ENCODE measurements around the gene FAM241A. TPM values are rescaled to one million over a fixed set of nuclear protein-coding genes. Genes with fewer than 3 reads are reported as not detected.

Gene FAM241A
- total RNA-seq, 1 donor from 2014 or later: not detected

DNA sequence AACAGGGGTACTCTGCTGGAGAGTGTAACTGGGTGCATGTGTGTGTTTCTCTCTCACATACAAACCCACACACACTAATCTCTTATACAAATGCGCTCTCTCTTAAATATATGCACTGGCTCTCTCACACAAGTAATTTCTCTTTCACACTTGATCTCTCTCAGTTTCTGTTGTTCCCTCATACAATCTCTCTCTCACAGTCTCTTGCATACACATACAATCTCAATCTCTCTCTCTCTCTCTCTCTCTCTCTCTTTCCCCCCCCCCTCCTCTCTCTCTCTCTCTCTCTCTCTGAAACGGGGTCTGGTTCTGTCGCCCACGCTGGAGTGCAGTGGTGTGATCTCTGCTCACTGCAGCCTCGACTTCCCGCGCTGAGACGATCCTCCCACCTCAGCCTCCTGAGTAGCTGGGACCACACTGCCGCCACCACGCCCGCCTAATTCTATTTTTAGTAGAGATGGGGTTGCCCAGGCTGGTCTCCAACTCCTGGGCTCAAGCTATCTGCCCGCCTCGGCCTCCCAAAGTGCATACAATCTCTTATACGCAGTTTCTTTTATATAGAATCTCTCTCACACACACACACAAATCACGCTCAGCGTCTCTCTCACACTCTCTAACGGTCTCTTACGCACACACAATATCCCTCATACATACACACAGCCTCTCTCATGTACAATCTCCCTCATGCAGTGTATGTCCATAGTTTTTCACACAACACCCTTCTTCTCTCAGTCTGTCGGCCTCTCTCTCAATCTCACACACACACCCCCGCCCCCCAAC is 518 bp upstream of the FAM241A start:
- peak overlapping the region; percentile 66 for H3K4me3 ChIP-seq
- no peaks in the 10 kb centered on the region for H4K20me1 ChIP-seq (ENCODE audit: low read depth)
- peaks cover 14% of the 10 kb centered on the region for H3F3A ChIP-seq (ENCODE audit: low read depth)
- no peaks in the 10 kb centered on the region for H3K36me3 ChIP-seq
- no peaks in the 10 kb centered on the region for H3K36me3 Mint-ChIP-seq
- H3K4me2 ChIP-seq: peak overlapping the region; percentile 96
- no peaks in the 10 kb centered on the region for H3K4me1 ChIP-seq
- DNase-seq (ENCODE audit: low spot score): no peak
- H3K27me3 Mint-ChIP-seq (ENCODE audit: insufficient read depth, low read depth): peaks cover 12% of the 10 kb centered on the region
- H3K27ac Mint-ChIP-seq: no peak overlapping the region
- no peak overlapping the region for H3K9ac ChIP-seq
- peaks cover 42% of the 10 kb centered on the region for H3K27me3 ChIP-seq
- H3K27ac ChIP-seq: no peak overlapping the region
- no peaks in the 10 kb centered on the region for H3K9me3 ChIP-seq (ENCODE audit: low read depth)
- H3K4me3 Mint-ChIP-seq: peak overlapping the region; percentile 84
- H2AFZ ChIP-seq (replicated peaks): no peak overlapping the region
- H3K4me1 Mint-ChIP-seq: peaks cover 14% of the 10 kb centered on the region
- TF ChIP-seq, protein P1, sequence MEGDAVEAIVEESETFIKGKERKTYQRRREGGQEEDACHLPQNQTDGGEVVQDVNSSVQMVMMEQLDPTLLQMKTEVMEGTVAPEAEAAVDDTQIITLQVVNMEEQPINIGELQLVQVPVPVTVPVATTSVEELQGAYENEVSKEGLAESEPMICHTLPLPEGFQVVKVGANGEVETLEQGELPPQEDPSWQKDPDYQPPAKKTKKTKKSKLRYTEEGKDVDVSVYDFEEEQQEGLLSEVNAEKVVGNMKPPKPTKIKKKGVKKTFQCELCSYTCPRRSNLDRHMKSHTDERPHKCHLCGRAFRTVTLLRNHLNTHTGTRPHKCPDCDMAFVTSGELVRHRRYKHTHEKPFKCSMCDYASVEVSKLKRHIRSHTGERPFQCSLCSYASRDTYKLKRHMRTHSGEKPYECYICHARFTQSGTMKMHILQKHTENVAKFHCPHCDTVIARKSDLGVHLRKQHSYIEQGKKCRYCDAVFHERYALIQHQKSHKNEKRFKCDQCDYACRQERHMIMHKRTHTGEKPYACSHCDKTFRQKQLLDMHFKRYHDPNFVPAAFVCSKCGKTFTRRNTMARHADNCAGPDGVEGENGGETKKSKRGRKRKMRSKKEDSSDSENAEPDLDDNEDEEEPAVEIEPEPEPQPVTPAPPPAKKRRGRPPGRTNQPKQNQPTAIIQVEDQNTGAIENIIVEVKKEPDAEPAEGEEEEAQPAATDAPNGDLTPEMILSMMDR (IDR thresholded peaks at IDR 0.05): no peak
- TF ChIP-seq EZH2phosphoT487 (IDR thresholded peaks at IDR 0.05) (no peak), EZH2 (IDR thresholded peaks at IDR 0.05) (no peak)
- H3K9me3 Mint-ChIP-seq: no peaks in the 10 kb centered on the region
- H3K79me2 ChIP-seq (ENCODE audit: low read depth): no peaks in the 10 kb centered on the region

DNA sequence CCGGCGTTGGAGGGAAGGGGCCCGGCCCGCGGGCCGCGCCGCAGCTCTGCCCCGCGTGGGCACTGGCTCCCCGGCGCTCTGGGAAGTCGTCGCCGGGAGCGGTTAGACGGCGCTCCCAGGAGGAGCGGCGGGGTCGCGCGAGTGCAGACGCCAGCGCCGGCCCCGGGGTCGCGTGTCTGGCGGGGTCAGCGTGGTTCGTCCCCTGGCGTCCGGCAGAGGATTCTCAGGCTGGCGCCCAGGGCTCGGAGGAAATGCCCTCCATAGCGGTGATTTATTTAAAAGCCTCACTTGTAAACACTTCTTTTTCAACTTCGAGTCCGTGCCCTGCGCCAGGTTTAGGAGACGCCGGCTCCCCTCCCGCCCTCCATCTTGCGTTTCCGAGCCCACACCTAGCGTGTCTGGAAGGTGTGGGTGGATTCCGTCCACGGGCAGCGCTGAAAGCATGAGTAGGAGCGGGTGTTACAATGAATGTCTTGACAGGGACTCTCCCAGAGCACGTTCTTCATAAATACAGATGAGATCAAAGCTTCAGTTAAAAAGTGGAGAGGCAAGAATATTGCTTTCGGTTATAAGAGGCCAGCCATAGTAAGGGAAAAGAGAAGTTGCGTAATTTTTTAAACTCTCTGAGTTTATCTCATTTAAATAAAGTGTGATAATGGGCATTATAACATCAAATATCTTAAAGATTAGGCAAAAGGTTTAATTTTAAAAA is 692 bp downstream of the FAM241A start:
- Histone ChIP-seq H3K79me2 (ENCODE audit: low read depth) (no peaks in the 10 kb centered on the region), H3K9ac (no peak overlapping the region), H3K27me3 (peaks cover 46% of the 10 kb centered on the region), H3K4me3 (peak overlapping the region; percentile 66), H3K9me3 (ENCODE audit: low read depth) (no peaks in the 10 kb centered on the region), H3K4me2 (peak overlapping the region; percentile 96), H2AFZ (replicated peaks) (peak overlapping the region; percentile 97), H3F3A (ENCODE audit: low read depth) (peaks cover 14% of the 10 kb centered on the region), H3K36me3 (no peaks in the 10 kb centered on the region), H4K20me1 (ENCODE audit: low read depth) (no peaks in the 10 kb centered on the region), H3K4me1 (no peaks in the 10 kb centered on the region), H3K27ac (no peak overlapping the region)
- Mint-ChIP-seq H3K36me3 (no peaks in the 10 kb centered on the region), H3K27me3 (ENCODE audit: insufficient read depth, low read depth) (peaks cover 12% of the 10 kb centered on the region), H3K27ac (no peak overlapping the region), H3K4me3 (peak overlapping the region; percentile 93), H3K4me1 (peaks cover 14% of the 10 kb centered on the region), H3K9me3 (no peaks in the 10 kb centered on the region)
- TF ChIP-seq, protein P1 (IDR thresholded peaks at IDR 0.05): peak; percentile 36
- no peak for TF ChIP-seq EZH2phosphoT487 (IDR thresholded peaks at IDR 0.05)
- peak; percentile 67 for TF ChIP-seq EZH2 (IDR thresholded peaks at IDR 0.05)
- DNase-seq (ENCODE audit: low spot score): peak; percentile 77

DNA sequence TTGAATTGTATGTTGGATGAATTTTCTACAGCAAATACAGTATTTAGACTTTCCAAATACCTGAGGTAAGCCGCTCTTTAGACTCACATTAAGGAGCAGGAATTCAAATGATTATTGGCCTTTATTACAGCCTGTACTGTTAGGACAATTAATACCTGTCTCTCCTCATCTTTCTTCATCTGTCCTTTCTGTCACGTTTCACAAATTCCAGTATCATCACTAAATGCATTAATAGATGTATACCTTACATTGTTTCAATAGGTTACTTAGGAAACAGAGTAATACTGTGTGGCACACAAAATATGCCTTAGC is 1.2 kb downstream of the FAM241A start:
- Histone ChIP-seq H3K4me3 (peak overlapping the region; percentile 66), H3K27me3 (peaks cover 46% of the 10 kb centered on the region), H3K36me3 (no peaks in the 10 kb centered on the region), H3K27ac (no peak overlapping the region), H3K9ac (no peak overlapping the region), H3K79me2 (ENCODE audit: low read depth) (no peaks in the 10 kb centered on the region), H4K20me1 (ENCODE audit: low read depth) (no peaks in the 10 kb centered on the region), H3K9me3 (ENCODE audit: low read depth) (no peaks in the 10 kb centered on the region), H2AFZ (replicated peaks) (no peak overlapping the region), H3K4me1 (no peaks in the 10 kb centered on the region), H3K4me2 (peak overlapping the region; percentile 96), H3F3A (ENCODE audit: low read depth) (peaks cover 14% of the 10 kb centered on the region)
- no peak for DNase-seq (ENCODE audit: low spot score)
- Mint-ChIP-seq H3K4me1 (peaks cover 14% of the 10 kb centered on the region), H3K9me3 (no peaks in the 10 kb centered on the region), H3K27ac (no peak overlapping the region), H3K36me3 (no peaks in the 10 kb centered on the region), H3K27me3 (ENCODE audit: insufficient read depth, low read depth) (peaks cover 12% of the 10 kb centered on the region), H3K4me3 (peak overlapping the region; percentile 93)
- TF ChIP-seq EZH2 (IDR thresholded peaks at IDR 0.05): no peak

DNA sequence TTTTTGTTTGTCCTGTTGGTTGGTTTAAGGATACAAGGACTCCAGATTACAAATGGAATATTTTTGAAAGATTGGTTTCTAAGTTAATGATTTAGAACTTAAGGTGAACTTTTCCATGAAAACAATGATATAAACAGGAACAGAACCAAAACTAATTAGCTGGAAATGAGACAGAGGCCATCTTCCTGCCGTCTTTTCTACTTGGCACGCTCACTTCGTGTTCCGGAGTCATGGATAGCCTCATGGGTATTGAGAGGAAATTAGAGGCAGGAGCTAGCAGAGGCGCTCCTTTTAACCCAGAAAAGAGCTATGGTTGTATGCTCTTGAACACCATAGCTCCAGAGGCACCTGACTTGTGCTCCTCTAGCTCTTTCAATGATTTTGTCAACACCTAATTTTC is 2.4 kb downstream of the FAM241A start:
- Mint-ChIP-seq H3K4me1 (peaks cover 10% of the 10 kb centered on the region), H3K9me3 (no peaks in the 10 kb centered on the region), H3K36me3 (no peaks in the 10 kb centered on the region), H3K27ac (no peak overlapping the region), H3K27me3 (ENCODE audit: insufficient read depth, low read depth) (peaks cover 14% of the 10 kb centered on the region), H3K4me3 (no peak overlapping the region)
- H3K4me2 ChIP-seq: no peak overlapping the region
- no peak overlapping the region for H3K4me3 ChIP-seq
- H3K4me1 ChIP-seq: no peaks in the 10 kb centered on the region
- TF ChIP-seq EZH2phosphoT487 (IDR thresholded peaks at IDR 0.05) (no peak), EZH2 (IDR thresholded peaks at IDR 0.05) (no peak)
- TF ChIP-seq, protein P1 (IDR thresholded peaks at IDR 0.05): no peak
- no peak overlapping the region for H3K27ac ChIP-seq
- DNase-seq (ENCODE audit: low spot score): no peak
- no peak overlapping the region for H3K9ac ChIP-seq
- H3K36me3 ChIP-seq: no peaks in the 10 kb centered on the region
- H3K9me3 ChIP-seq (ENCODE audit: low read depth): no peaks in the 10 kb centered on the region
- H2AFZ ChIP-seq (replicated peaks): no peak overlapping the region
- peaks cover 46% of the 10 kb centered on the region for H3K27me3 ChIP-seq
- no peaks in the 10 kb centered on the region for H4K20me1 ChIP-seq (ENCODE audit: low read depth)
- peaks cover 14% of the 10 kb centered on the region for H3F3A ChIP-seq (ENCODE audit: low read depth)
- no peaks in the 10 kb centered on the region for H3K79me2 ChIP-seq (ENCODE audit: low read depth)

Data from neural progenitor cell (in vitro differentiated cells).